HG02623 (cell line): ENCODE measurements around the gene TSPAN32.

ENCODE experiments used
- ATAC-seq: cut with Tn5 transposase; IDR thresholded peaks from one replicate; pipeline ENCODE4 v1.9.1; 2021; ENCODE audit warnings: moderate library complexity; ENCODE audit not compliant: unreplicated experiment

Gene TSPAN32

DNA sequence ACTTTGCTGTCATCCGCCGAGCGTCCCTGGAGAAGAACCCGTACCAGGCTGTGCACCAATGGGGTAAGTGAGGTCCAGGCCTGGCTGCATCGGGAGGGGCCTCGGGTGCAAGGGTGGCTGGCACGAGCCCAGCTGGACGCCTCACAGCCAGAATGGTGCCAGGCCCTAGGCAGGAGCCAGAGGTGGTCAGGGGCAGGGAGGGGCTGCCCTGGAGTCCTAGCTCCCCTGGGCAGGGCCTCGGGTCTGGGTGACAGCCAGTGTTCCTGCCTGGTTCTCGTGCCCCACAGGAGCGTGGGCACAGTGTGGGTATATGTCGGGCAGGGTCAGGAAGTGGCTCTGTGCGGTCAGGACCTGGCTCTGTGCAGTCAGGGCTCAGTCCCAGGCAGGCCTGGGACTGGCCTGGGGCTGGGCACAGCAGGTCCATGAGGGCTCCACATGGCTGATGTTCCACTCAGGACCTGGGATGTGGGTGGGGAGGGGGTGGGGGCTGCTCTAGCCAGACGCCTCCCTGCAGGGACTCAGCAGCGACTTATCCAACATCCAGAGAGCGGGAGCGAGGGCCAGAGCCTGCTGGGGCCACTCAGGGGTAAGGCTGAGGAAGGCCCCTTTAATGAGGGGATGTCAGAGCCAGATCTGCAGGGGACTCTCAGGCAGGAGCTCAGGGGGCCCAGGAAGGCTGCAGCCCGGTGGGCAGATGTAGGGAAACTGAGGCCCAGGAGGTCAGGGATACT, 1.2 kb downstream of the TSPAN32 start:
- no peak for ATAC-seq

DNA sequence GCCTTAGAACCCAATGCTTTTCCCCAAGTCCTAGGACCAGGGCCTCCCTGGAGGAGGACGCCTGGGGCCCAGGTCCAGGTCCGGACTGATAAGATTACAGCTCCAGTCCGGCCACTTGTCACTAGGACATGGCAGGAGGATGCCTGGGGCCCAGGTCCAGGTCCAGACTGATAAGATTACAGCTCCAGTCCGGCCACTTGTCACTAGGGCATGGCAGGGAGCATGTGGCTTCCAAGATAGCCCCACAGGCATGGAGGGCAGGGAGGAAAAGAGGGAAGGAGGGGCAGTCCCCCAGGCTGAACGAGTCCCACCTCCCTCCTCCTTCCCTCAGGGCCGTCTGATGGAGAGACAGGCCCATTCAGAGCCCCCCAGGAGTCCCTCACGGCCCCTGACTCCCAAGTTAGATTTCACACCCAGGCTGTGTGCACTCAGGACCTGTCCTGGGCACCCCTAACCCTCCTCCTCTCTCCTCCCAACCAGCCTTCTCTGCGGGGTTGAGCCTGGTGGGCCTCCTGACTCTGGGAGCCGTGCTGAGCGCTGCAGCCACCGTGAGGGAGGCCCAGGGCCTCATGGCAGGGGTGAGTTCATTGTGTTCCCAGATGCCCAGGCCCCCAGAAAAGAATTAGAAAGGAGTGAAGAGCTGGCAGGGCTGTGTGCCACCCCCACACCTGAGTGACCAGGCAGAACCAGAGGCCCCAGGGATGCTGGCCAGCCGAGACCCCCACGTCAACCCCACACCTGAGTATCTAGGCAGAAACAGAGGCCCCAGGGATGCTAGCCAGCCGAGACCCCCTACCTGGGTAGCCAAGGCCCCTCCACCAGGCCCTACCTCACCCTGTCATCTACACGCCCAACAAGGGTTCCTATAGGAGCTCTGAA, 2.1 kb downstream of the TSPAN32 start:
- no peak for ATAC-seq

DNA sequence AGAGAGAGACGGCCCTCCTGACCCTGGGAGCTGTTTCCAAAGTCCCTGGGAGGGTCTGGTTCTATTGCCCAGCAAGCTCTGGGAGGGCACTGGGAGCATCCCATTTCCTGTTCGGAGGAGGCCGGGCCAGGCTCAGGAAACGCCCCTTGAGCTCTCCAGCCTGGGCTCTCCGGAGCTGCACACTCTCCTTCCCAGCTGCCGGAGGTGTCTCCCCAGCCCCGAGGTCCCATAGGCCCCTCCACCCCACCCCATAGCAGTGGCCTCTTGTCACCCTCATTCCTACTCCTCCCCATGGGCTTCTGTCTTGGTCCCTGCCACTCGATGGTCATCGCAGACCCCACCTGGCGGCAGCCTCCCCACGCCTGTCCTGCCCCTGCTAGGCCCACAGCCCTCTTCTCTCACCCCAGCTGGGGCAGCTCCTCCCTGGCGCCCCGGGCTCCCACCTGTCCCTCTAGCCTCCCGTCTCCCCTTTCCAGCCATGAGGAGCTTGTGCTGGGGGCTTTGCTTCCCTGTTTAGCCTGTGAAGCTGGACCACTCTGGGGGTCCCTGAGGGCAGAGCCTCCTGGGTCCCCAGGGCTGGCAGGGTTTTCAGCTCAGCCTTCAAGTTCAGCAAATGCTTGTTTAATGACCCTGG, 2.8 kb downstream of the TSPAN32 start:
- no peak for ATAC-seq

DNA sequence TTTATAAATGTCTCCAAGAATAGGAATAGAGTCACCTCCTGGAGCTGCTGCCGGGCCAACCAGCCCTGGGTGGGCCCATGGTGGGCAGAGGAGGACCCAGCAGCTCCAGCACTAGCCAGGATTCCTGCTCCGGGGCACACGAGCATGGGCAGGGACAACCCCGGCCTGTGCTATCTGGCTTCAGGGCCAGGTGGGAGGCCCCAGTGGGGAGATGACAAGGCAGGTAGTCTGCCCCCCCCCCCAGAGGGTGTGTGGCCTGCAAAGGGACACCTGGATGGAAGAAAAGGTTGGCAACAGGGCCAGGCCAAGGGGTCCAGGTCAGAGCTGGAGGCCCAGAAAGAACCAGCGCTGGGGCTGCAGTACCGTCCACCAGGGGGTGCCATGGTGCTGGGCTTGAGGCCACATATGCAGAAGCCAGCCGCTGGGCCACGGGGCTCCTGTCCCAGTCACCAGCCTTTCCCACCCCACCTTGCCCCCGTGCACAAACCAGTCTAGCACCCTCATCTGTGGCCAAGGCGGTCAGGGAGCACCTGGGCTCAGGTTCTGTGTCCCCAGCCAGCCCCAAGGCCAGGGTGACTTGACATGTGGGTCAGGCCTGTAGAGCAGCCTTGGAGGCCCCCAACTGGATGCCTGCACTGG, 3.4 kb downstream of the TSPAN32 start:
- ATAC-seq: no peak

DNA sequence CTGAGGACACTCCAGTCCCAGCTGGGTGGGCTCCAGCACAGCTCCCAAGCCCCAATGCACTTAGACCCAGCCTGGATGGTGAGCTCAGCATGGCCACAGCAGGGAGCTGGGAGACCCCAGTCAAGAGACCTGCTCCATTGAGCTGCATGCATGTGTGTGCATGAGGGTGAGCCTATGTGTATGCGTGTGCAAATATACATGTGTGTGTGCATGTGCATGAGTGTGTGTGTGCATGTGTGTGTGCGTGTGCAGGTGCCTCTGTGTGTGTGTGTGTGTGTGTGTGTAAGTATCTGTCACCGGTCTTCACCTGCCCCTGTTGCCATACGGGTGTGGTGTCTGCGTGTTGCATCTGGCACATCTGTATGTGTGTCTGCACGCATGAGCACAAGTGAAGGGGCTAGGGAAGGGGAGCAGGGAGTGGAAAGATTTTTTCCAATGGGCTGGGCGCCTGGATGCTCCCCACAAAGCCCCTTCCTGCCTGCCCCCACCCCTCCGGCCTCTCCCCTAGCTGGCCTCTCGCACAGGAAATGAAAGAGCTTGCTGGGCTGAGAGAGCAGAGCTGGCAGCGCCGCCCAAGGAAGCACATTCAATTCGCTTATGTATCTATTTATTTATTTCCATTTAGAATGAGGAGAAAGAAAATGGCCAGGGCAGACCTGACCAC, 4.1 kb downstream of the TSPAN32 start:
- ATAC-seq: no peak

DNA sequence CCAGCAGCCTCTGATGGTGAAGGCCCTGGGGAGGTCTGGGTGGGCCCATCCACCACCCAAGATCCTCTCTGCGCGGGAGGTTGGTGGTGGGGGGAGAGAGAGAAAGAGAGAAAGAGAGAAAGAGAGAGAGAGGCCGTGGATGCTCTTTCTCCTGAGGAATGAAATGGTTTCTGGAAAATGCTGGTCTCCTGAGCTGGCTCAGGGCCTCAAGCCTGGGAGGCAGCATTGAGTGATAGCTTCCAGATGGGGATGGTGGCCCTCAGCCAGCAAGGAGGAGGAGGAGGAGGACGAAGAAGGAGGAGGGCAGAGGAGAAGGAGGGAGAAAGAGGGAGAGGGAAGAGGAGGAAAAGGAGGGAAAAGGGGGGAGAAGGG, 4.6 kb downstream of the TSPAN32 start:
- no peak for ATAC-seq

DNA sequence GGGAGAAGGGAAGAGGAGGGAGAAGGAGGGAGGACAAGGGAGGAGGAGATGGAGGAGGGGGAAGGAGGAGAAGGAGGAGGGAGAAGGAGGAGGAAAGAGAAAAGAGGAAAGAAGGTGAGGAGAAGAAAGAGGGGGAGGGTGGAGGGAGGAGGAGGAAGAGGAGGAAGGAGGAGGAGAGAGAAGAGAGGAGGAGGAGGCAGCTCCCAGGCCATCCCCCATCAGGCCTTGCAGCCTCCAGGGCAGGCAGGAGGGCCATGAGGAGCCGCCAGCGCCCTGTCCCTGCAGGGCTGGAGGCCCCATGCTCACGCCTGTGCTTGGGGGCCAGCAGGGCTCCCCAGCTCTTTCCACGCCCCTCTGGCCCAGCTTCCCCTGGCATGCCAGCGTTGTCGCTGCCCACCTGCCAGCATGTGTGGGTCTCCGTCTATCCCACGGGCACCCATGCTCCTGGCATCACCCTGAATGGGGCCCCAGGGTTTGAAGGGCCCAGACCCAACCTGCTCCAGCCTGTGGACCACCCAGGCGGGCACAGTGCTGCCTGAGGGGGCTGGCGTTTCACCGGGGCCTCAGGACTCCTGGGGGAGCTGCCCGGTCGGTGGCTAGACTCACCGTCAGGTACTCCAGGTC, 5.2 kb downstream of the TSPAN32 start:
- no peak for ATAC-seq

DNA sequence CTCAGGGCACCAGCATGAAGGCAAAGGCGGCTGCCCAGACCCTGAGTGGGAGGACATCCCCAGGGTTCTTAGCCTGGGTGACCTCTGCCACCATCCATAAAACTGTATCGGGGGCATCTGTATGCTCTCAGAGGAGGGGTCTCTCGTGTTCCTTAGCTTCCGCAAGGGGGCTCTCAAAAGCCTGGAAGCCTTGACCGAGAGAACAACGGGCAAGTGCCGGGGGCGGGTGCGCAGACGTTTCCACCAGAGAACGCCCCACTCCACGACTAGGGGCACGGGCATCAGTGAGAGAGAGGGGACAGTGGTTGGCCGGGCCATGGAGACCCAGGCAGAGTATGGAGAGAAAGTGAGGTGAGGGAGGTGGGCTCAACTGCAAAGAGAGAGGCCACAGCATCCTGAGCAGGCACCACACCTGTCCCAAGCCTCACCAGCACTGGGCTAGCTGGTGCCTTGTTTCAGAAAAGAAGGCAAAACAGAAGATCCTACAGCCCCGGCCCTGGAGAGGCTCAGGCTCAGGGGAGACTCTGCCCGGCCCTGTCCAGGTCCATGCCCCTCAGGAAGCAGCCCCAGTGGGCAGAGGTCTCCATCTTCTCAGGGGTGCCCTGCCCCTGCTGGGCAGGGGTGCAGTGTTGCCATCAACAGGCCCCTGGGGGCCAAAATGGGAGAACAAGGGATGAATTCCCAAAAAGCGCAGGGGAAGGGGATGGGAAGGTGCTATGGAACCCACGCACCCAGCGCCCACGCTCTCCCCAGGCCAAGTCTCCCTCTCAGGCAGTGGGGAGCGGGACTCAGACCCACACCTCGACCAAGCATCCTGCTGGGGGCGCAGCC, 5.9 kb downstream of the TSPAN32 start:
- no peak for ATAC-seq

DNA sequence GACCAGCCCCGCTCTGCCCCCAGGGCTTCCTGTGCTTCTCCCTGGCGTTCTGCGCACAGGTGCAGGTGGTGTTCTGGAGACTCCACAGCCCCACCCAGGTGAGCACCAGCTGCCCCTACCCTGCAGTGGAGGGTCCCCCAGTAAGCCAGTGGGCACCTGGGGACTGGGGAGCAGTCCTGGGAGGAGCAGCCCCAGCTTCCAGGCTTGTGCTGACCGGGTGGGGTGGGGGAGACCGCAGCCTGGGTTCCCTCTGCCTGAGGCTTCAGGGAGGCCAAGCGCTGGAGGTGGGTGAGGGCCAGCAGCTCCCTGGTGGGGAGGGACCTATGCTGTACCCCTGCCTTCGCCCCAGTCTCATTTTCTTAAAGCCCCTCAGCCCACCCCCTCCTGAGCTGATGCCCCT, 6.9 kb downstream of the TSPAN32 start:
- ATAC-seq: no peak

DNA sequence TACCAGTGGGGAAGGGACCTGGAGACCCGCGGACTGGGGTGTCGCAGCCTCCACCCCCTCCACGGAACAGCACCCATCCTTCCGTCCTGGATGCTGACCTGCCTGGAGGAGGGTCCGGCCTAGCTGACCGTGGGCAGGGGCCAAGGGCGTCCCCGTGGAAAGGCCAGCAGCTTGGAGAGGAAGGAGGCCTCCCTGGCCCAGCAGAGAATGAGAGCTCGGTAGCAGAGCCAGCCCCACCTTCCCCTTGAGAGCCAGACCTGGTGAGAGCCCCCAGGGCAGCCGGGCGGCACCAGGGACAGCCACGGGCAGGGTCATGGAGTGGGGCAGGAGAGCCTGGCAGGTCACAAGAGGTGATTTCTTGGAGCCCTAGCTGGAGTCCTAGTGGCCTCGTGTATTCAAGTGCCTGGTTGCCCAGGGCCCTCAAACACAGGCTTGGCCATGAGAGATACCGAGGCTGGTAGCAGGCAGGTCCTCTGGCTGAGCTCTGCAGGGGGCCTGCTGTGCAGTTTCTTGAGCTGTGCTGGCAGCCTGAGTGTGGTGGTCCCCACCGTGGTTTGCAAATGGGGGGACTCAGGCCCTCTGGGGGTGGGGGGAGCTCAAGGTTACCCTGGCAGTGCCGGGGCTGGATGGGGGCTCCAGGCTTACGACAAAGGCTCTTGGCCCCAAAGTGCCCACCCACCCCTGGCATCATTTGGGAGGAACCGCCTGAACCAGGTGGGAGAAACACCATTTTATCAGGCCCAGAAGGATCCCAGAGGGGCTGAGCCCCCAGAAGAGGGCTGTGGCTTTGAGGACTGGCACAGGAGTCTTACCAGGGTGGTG, 7.6 kb downstream of the TSPAN32 start:
- ATAC-seq: no peak

DNA sequence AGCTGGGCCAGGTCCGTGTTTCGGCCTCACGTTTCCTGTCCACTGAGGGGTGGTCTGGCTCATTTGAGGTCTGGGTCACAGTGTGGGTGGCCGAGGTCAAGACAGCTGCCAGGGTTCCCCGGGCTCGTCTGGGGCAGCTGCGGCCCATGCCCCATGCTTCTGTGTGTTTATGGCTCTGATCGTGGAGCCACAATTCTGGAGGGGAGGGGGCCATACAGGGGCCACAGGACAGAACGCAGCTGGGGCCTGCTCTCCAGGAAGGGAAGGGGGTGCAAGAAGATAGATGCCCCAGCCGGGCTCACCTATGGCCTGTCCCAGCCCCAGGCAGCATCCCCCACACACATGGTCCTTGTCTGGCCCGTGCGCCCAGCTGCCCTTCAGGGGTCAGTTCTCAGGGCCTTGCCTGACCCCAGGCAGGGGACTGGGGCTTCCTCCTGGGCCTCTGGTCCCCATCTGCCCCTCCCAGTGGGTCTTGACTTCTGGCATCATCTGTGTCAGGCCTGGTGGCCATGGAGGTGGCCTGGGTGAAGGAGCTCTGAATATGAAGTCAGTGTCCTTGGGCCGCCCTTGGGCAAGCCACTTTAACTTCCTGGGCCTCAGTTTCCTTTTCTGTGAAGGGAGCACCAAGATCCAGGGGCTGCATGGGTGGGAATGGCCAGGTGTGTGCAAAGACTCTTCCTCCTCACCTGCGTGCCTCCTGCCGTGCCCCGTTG, 8.4 kb downstream of the TSPAN32 start:
- ATAC-seq: no peak

DNA sequence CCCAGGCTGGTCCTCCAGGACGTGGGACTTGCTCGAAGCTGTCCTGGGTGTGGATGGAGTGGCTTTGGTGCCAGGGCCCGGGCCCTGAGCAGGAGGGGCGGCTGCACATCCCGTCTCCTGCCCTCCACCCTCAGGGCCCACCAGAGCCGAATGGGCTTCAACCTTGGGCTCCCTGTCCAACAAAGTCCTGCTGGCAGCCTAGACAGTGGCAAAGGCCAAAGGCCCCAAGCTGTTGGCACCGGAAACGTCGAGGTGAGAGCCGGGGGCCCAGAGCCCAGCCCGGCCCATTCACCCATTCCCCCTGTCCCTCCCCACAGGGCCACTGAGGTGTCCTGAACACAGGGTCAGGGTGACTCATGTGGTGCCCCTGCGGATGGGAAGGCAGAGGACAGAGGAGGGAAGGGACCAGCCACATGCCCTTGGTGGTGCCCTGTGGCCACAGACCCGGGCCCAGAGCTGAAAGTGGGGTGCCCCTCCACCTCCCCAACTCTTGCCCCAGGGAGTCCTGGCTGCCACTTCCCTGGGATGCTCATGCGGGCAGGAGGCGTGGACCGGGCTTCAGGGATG, 9.1 kb downstream of the TSPAN32 start:
- no peak for ATAC-seq

DNA sequence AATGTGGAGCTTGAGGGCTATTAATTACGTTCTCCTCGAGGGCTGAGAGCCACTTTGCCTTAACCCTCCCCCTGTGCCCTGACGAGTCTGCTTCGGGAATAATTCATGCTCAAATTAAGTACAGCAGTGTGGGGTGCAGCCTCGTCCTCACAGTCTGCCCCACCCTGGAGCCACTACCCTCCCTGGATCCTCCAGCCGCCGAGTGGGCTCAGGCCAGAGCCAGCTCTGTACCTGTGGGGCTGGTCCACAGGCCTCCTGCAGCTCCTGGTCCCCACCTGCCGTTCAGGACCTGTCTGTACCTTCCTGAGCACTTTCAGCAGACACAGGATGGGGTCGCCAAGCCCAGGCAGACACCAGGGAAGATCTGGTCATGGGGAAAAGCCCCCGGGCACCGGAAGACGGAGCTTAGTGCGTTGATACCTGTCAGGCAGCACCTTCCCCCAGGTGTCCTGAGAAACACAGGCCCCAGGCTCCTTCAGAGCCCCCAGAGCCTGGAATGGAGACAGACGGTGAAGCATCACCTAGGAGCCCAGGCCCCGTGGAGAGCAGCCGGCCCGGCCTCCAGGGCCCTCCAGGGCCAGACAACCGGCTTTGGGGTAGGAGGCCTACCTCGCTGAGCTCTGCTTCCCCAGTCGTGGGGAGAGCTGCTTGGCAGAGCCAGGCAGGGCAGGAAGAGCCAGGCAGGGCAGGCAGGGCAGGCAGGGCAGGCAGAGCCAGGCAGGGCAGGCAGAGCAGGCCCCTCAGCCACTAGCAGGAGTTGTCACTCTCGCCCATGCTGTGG, 9.7 kb downstream of the TSPAN32 start:
- ATAC-seq: no peak

DNA sequence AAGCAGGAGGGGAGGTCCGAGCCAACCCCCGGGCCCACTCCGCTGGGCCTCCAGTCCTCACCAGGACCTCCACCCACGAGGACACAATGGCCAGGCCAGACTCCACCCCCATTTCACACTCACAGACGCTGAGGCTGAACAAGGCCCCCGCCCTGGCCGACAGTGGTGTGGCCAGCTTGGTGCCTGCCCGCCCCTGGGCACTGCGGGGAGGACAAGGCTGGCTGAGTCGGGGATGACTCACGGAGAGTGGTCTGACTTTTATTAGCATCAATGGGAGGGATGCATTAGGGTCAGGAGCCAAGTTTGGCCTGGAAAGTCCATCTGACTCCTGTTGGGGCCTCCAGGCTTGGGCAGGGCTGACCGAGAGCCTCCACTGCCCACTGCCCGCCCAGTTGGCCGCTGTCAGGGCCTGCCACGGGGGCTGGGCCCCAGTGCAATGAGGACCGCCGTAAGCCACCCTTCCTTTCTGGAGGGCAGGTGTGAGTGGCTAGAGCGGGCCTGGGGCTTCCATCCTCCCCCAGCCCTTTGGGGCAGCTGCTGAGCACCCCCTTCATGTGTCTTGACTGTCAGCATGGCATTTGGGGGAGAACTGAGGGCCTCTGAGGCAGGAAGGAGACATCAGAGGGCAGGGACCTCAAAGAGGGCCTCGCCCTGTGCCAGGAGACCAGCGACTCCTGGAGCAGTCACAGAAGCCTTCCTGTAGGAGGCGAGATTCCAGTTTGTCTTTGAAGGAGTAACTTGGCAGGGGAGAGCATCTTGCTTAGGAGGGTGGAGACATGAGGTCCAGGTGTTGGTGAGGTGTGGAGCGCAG, 10.6 kb downstream of the TSPAN32 start:
- no peak for ATAC-seq

DNA sequence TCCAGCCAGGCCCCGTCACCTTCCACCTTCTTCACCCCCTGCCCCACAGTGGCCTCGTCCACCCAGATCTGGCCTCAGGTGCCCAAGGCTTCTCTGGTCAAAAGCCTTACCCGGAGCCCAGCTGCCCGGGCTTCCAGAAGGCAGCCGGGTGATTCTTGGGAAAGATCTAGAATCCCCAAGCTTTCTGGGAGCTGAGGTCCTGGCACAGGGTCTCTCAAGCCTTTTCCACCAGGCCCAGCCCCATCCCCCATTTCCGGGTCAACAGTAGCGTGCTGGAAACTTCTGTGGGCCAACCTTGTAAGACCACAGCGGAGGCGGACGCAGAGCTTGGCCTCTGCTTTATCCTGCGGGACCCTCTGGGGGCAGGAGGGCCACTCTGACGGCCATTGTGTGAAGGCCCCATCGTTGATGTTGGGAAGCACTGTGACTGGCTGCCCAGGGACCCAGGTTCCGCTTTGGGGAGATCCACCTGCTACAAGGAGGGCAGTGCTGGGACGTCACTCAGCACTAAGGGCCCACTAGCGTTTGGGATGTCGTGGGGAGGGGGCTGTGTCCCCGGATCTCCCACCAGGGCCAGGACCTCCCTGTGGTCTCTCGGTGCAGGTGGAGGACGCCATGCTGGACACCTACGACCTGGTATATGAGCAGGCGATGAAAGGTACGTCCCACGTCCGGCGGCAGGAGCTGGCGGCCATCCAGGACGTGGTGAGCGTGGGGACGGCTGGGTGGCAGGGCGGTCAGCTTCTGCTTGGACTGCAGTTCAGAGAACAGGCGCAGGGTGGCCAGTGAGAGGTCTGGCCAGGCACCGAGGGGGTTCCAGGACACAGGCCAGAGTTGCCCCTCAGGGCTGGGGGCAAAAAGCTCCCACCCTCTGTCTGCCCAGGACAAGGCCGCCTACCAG, 11.5 kb downstream of the TSPAN32 start:
- ATAC-seq: no peak
